HG02610 (cell line): ENCODE measurements around the gene RNFT2.
A peak's percentile ranks its signal among the peaks of the same experiment; 100 is the strongest.
"Not testable (repeated sequence)": the region's sequence is repeated elsewhere in the genome, so short reads cannot be mapped to it uniquely, and the experiment has no call there.

Experiments
- ATAC-seq: cut with Tn5 transposase; IDR thresholded peaks from one replicate; pipeline ENCODE4 v1.9.1; 2021; ENCODE audit warnings: mild to moderate bottlenecking, moderate library complexity; ENCODE audit not compliant: unreplicated experiment

The RNFT2 gene

GRCh38 chr12:116790066-116790465 is 52.0 kb downstream of the RNFT2 start:
- ATAC-seq: no peak

- ATAC-seq: no peak
Observed at GRCh38 chr12:116792403-116792802, 54.3 kb downstream of the RNFT2 start.

- no peak for ATAC-seq
Observed at GRCh38 chr12:116794725-116795124, 56.6 kb downstream of the RNFT2 start.

GRCh38 chr12:116797885-116798284 is 59.8 kb downstream of the RNFT2 start:
- ATAC-seq: no peak

- ATAC-seq: no peak
Observed at GRCh38 chr12:116798719-116799118, 60.6 kb downstream of the RNFT2 start.

GRCh38 chr12:116799955-116800354 is 61.8 kb downstream of the RNFT2 start:
- ATAC-seq: no peak

- no peak for ATAC-seq
Observed at GRCh38 chr12:116800918-116801317, 62.8 kb downstream of the RNFT2 start.

- ATAC-seq: no peak
Observed at GRCh38 chr12:116802018-116802417, 63.9 kb downstream of the RNFT2 start.

- no peak for ATAC-seq
Observed at GRCh38 chr12:116803013-116803736, 65.1 kb downstream of the RNFT2 start.

- ATAC-seq: no peak
Observed at GRCh38 chr12:116804051-116804450, 65.9 kb downstream of the RNFT2 start.

- no peak for ATAC-seq
Observed at GRCh38 chr12:116806845-116807440, 68.8 kb downstream of the RNFT2 start.

GRCh38 chr12:116807546-116807945 is 69.4 kb downstream of the RNFT2 start:
- ATAC-seq: no peak

GRCh38 chr12:116808113-116809105 is 70.3 kb downstream of the RNFT2 start:
- no peak for ATAC-seq

- ATAC-seq: no peak
Observed at GRCh38 chr12:116812238-116812637, 74.1 kb downstream of the RNFT2 start.

- ATAC-seq: no peak
Observed at GRCh38 chr12:116813271-116814041, 75.3 kb downstream of the RNFT2 start.

- not testable (repeated sequence) for ATAC-seq
Observed at GRCh38 chr12:116814766-116815165, 76.7 kb downstream of the RNFT2 start.

- no peak for ATAC-seq
Observed at GRCh38 chr12:116818341-116818856, 80.3 kb downstream of the RNFT2 start.

- ATAC-seq: peak; percentile 77
Observed at GRCh38 chr12:116818948-116819832, 81.1 kb downstream of the RNFT2 start.

- ATAC-seq: no peak
Observed at GRCh38 chr12:116820064-116820656, 82.0 kb downstream of the RNFT2 start.
